HEK293 (cell line): ENCODE data around the gene VMO1.
"Not testable (repeated sequence)": the region's sequence is repeated elsewhere in the genome, so short reads cannot be mapped to it uniquely, and the experiment has no call there.

ENCODE experiments used
- CTCF ChIA-PET: fragments of 350-600 bp; formaldehyde crosslinking; extraction: SDS; loops from one replicate; lab custom pipeline; 2021; ENCODE audit warnings: antibody characterized with exemption; lab: Yijun Ruan, JAX
- POLR2A ChIA-PET: fragments of 300-600 bp; formaldehyde crosslinking; extraction: SDS; loops from one replicate; lab custom pipeline; 2020; ENCODE audit warnings: antibody characterized with exemption, inconsistent platforms; lab: Yijun Ruan, JAX
- H3K27ac ChIP-seq: fragments of 200-500 bp; sonication (Bioruptor generic); 2 replicates; pipeline ENCODE4 v1.5.1; 2014; ENCODE audit warnings: low read depth, low read length, control low read depth, inconsistent platforms; ENCODE audit errors: extremely low read depth
- H3K36me3 ChIP-seq, 2 experiments: fragments of 200-500 bp in 1 of 2; sonication (Bioruptor generic) in 1 of 2; 1 replicate in 1 of 2; 2 replicates in 1 of 2; pipeline ENCODE4 v1.5.1; 2014 to 2017; ENCODE audit warnings: inconsistent platforms in 2 of 2, low read length in 2 of 2; ENCODE audit not compliant: control insufficient read depth in 2 of 2, insufficient read depth in 1 of 2
- H3K4me1 ChIP-seq: fragments of 200-500 bp; sonication (Bioruptor generic); 2 replicates; pipeline ENCODE4 v1.5.1; 2014; ENCODE audit warnings: mild to moderate bottlenecking, low read length, inconsistent platforms; ENCODE audit not compliant: control insufficient read depth, insufficient read depth
- H3K4me3 ChIP-seq: 2 replicates; pipeline ENCODE4 v1.5.1; 2011; ENCODE audit warnings: low read depth, mild to moderate bottlenecking, control low read depth, low read length, moderate library complexity
- H3K9me3 ChIP-seq: fragments of 200-500 bp; sonication (Bioruptor generic); 2 replicates; pipeline ENCODE4 v1.5.1; 2014; ENCODE audit warnings: low read depth, low read length, inconsistent platforms; ENCODE audit not compliant: control insufficient read depth, insufficient read depth
- EGR2 ChIP-seq: fragments of 450-650 bp; formaldehyde crosslinking; IDR thresholded peaks from 2 replicates; pipeline ENCODE4 v1.5.1; 2016; ENCODE audit warnings: low read depth, missing biosample characterization, missing genetic modification characterization
- KLF1 ChIP-seq: fragments of 450-650 bp; formaldehyde crosslinking; IDR thresholded peaks from 2 replicates; pipeline ENCODE4 v1.5.1; 2016; ENCODE audit warnings: missing biosample characterization, missing genetic modification characterization
- KLF16 ChIP-seq: fragments of 450-650 bp; formaldehyde crosslinking; IDR thresholded peaks from 2 replicates; pipeline ENCODE4 v1.5.1; 2017; ENCODE audit warnings: missing biosample characterization, missing genetic modification characterization
- KLF8 ChIP-seq: fragments of 450-650 bp; formaldehyde crosslinking; IDR thresholded peaks from 2 replicates; pipeline ENCODE4 v1.5.1; 2016; ENCODE audit warnings: missing biosample characterization, missing genetic modification characterization
- KLF9 ChIP-seq: fragments of 450-650 bp; formaldehyde crosslinking; IDR thresholded peaks from 2 replicates; pipeline ENCODE4 v1.5.1; 2016; ENCODE audit warnings: missing biosample characterization, missing genetic modification characterization, low read depth
- PRDM1 ChIP-seq: fragments of 450-650 bp; formaldehyde crosslinking; IDR thresholded peaks from 2 replicates; pipeline ENCODE4; 2016; ENCODE audit warnings: missing biosample characterization, missing genetic modification characterization
- REST ChIP-seq: fragments of 450-650 bp; formaldehyde crosslinking; IDR thresholded peaks from 2 replicates; pipeline ENCODE4 v1.5.1; 2016; ENCODE audit warnings: missing biosample characterization, missing genetic modification characterization
- SP2 ChIP-seq: fragments of 450-650 bp; formaldehyde crosslinking; IDR thresholded peaks from 2 replicates; pipeline ENCODE4 v1.5.1; 2016; ENCODE audit warnings: missing biosample characterization, missing genetic modification characterization
- SP3 ChIP-seq: fragments of 450-650 bp; formaldehyde crosslinking; IDR thresholded peaks from 2 replicates; pipeline ENCODE4 v1.5.1; 2016; ENCODE audit warnings: missing biosample characterization, missing genetic modification characterization
- ZBTB8A ChIP-seq: fragments of 450-650 bp; formaldehyde crosslinking; IDR thresholded peaks from 2 replicates; pipeline ENCODE4 v1.5.1; 2016; ENCODE audit warnings: missing biosample characterization, missing genetic modification characterization
- ZFHX2 ChIP-seq: fragments of 450-650 bp; formaldehyde crosslinking; conservative IDR thresholded peaks from 2 replicates; pipeline ENCODE4 v1.5.1; 2016; ENCODE audit warnings: missing biosample characterization, missing genetic modification characterization
- ZFP37 ChIP-seq: fragments of 450-650 bp; formaldehyde crosslinking; IDR thresholded peaks from 2 replicates; pipeline ENCODE4 v1.5.1; 2016; ENCODE audit warnings: missing biosample characterization, missing genetic modification characterization
- ZNF112 ChIP-seq: fragments of 450-650 bp; formaldehyde crosslinking; IDR thresholded peaks from 2 replicates; pipeline ENCODE4 v1.5.0; 2017; ENCODE audit warnings: missing biosample characterization, missing genetic modification characterization
- ZNF114 ChIP-seq: fragments of 450-650 bp; formaldehyde crosslinking; IDR thresholded peaks from 2 replicates; pipeline ENCODE4 v1.5.0; 2017; ENCODE audit warnings: missing biosample characterization, missing genetic modification characterization
- ZNF335 ChIP-seq: fragments of 450-650 bp; formaldehyde crosslinking; conservative IDR thresholded peaks from 2 replicates; pipeline ENCODE4 v1.5.1; 2016; ENCODE audit warnings: missing biosample characterization, missing genetic modification characterization
- ZNF362 ChIP-seq: fragments of 450-650 bp; formaldehyde crosslinking; IDR thresholded peaks from 2 replicates; pipeline ENCODE4 v1.5.1; 2016; ENCODE audit warnings: missing biosample characterization, missing genetic modification characterization
- ZNF366 ChIP-seq: fragments of 450-650 bp; formaldehyde crosslinking; conservative IDR thresholded peaks from 2 replicates; pipeline ENCODE4 v1.5.1; 2016; ENCODE audit warnings: missing biosample characterization, missing genetic modification characterization
- ZNF600 ChIP-seq: fragments of 450-650 bp; formaldehyde crosslinking; IDR thresholded peaks from 2 replicates; pipeline ENCODE4 v1.5.1; 2016; ENCODE audit warnings: missing biosample characterization, missing genetic modification characterization
- TF ChIP-seq, protein P1 (sequence below): fragments of 450-650 bp; formaldehyde crosslinking; IDR thresholded peaks from 2 replicates; pipeline ENCODE4 v1.5.1; 2016; ENCODE audit warnings: missing biosample characterization, missing genetic modification characterization
- TF ChIP-seq, protein P2 (sequence below): fragments of 450-650 bp; formaldehyde crosslinking; IDR thresholded peaks from 2 replicates; pipeline ENCODE4 v1.5.1; 2016; ENCODE audit warnings: missing biosample characterization, missing genetic modification characterization
- TF ChIP-seq, protein P3 (sequence below): fragments of 450-650 bp; formaldehyde crosslinking; IDR thresholded peaks from 2 replicates; pipeline ENCODE4 v1.5.1; 2017; ENCODE audit warnings: missing biosample characterization, missing genetic modification characterization

The VMO1 gene

GRCh38 chr17:4833178-4833940, 47.2 kb upstream of the VMO1 start, which contains the start of gene MINK1 (continued):
- TF ChIP-seq, protein P1, sequence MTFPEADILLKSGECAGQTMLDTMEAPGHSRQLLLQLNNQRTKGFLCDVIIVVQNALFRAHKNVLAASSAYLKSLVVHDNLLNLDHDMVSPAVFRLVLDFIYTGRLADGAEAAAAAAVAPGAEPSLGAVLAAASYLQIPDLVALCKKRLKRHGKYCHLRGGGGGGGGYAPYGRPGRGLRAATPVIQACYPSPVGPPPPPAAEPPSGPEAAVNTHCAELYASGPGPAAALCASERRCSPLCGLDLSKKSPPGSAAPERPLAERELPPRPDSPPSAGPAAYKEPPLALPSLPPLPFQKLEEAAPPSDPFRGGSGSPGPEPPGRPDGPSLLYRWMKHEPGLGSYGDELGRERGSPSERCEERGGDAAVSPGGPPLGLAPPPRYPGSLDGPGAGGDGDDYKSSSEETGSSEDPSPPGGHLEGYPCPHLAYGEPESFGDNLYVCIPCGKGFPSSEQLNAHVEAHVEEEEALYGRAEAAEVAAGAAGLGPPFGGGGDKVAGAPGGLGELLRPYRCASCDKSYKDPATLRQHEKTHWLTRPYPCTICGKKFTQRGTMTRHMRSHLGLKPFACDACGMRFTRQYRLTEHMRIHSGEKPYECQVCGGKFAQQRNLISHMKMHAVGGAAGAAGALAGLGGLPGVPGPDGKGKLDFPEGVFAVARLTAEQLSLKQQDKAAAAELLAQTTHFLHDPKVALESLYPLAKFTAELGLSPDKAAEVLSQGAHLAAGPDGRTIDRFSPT, result peak; percentile 85
- 0 out of 2 replicates have a peak, but pooled peaks have one; percentile 65 for TF ChIP-seq ZFP37 (tag by site-specific recombination)
- peak; percentile 56; the same call in 1 of the 2 replicates for TF ChIP-seq ZNF600 (tag by site-specific recombination)
- TF ChIP-seq ZNF114 (tag by site-specific recombination), result no peak
- peak; percentile 49 for TF ChIP-seq ZFHX2 (tag by site-specific recombination)
- no peak for TF ChIP-seq ZNF112 (tag by site-specific recombination)

- POLR2A ChIA-PET, result interaction anchor here (1.0 to 2.4 kb wide), 2 partner anchors 26 to 43 kb away, joined by 3 to 9 read pairs; partner anchors contain the start of gene PLD2
- Histone ChIP-seq H3K27ac (peak overlapping the region; percentile 81), H3K4me3 (peak overlapping the region; percentile 90), H3K4me1 (peaks cover 11% of the 10 kb centered on the region)
- CTCF ChIA-PET, H3K36me3 ChIP-seq, H3K9me3 ChIP-seq: not testable (repeated sequence)
- TF ChIP-seq ZNF362 (tag by site-specific recombination), result 0 out of 2 replicates have a peak, but pooled peaks have one; percentile 45
- peak; percentile 94 for TF ChIP-seq KLF9 (tag by site-specific recombination)
- TF ChIP-seq ZNF335 (tag by site-specific recombination), result peak; percentile 96
- peak; percentile 57 for TF ChIP-seq KLF1 (tag by site-specific recombination)
- TF ChIP-seq SP3 (tag by site-specific recombination), result peak; percentile 71
- TF ChIP-seq ZNF366 (tag by site-specific recombination), result peak; percentile 92
- TF ChIP-seq PRDM1 (tag by site-specific recombination), result peak; percentile 96
- peak; percentile 70 for TF ChIP-seq SP2 (tag by site-specific recombination)
- TF ChIP-seq ZBTB8A (tag by site-specific recombination), result peak; percentile 92
- peak; percentile 99 for TF ChIP-seq ZFHX2 (tag by site-specific recombination)
- peak; percentile 30; the same call in 1 of the 2 replicates for TF ChIP-seq REST (tag by site-specific recombination)
- TF ChIP-seq EGR2 (tag by site-specific recombination), result peak; percentile 99
- TF ChIP-seq KLF16 (tag by site-specific recombination), result peak; percentile 91
- peak; percentile 20; the same call in 1 of the 2 replicates for TF ChIP-seq KLF8 (tag by site-specific recombination)
- TF ChIP-seq, protein P2, sequence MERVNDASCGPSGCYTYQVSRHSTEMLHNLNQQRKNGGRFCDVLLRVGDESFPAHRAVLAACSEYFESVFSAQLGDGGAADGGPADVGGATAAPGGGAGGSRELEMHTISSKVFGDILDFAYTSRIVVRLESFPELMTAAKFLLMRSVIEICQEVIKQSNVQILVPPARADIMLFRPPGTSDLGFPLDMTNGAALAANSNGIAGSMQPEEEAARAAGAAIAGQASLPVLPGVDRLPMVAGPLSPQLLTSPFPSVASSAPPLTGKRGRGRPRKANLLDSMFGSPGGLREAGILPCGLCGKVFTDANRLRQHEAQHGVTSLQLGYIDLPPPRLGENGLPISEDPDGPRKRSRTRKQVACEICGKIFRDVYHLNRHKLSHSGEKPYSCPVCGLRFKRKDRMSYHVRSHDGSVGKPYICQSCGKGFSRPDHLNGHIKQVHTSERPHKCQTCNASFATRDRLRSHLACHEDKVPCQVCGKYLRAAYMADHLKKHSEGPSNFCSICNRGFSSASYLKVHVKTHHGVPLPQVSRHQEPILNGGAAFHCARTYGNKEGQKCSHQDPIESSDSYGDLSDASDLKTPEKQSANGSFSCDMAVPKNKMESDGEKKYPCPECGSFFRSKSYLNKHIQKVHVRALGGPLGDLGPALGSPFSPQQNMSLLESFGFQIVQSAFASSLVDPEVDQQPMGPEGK, result peak; percentile 54
- TF ChIP-seq, protein P3, sequence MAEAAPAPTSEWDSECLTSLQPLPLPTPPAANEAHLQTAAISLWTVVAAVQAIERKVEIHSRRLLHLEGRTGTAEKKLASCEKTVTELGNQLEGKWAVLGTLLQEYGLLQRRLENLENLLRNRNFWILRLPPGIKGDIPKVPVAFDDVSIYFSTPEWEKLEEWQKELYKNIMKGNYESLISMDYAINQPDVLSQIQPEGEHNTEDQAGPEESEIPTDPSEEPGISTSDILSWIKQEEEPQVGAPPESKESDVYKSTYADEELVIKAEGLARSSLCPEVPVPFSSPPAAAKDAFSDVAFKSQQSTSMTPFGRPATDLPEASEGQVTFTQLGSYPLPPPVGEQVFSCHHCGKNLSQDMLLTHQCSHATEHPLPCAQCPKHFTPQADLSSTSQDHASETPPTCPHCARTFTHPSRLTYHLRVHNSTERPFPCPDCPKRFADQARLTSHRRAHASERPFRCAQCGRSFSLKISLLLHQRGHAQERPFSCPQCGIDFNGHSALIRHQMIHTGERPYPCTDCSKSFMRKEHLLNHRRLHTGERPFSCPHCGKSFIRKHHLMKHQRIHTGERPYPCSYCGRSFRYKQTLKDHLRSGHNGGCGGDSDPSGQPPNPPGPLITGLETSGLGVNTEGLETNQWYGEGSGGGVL (tag by site-specific recombination), result peak; percentile 19; the same call in 1 of the 2 replicates
Measured at GRCh38 chr17:4832829-4833177, 46.6 kb upstream of the VMO1 start.
